DND-41 (cell line): Measurements from ENCODE around the gene UGT1A4.

Source experiments
- ATAC-seq: fragments of 200-7000 bp; cut with Tn5 transposase; 3 replicates; pipeline ENCODE4 v1.9.1; 2021; ENCODE audit warnings: low read depth; ENCODE audit not compliant: insufficient read depth
- DNase-seq: peaks from one replicate; pipeline ENCODE4 v3.0.0-alpha.2; 2020
- H2AFZ ChIP-seq: 2 replicates; pipeline ENCODE4 v1.6.0; 2012; ENCODE audit warnings: low read depth, low read length
- H3K27ac ChIP-seq: 2 replicates; pipeline ENCODE4 v1.5.1; 2012; ENCODE audit warnings: low read length, inconsistent platforms
- H3K27me3 ChIP-seq: fragments of 200-600 bp; sonication (generic); 2 replicates; pipeline ENCODE4 v1.6.0; 2012; ENCODE audit warnings: low read length, mild to moderate bottlenecking, inconsistent platforms; ENCODE audit not compliant: insufficient read depth, poor library complexity
- H3K36me3 ChIP-seq: 2 replicates; pipeline ENCODE4 v1.5.1; 2012; ENCODE audit warnings: low read length, inconsistent platforms; ENCODE audit not compliant: insufficient read depth
- H3K4me1 ChIP-seq: 2 replicates; pipeline ENCODE4 v1.5.1; 2012; ENCODE audit warnings: mild to moderate bottlenecking, low read length; ENCODE audit not compliant: insufficient read depth
- H3K4me2 ChIP-seq: 2 replicates; pipeline ENCODE4 v1.6.0; 2012; ENCODE audit warnings: mild to moderate bottlenecking, moderate library complexity, low read length, inconsistent platforms; ENCODE audit not compliant: insufficient read depth
- H3K4me3 ChIP-seq, 2 experiments: fragments of 200-600 bp in 1 of 2; shearing (Covaris generic) in 1 of 2; 2 replicates each; pipeline ENCODE4 v1.5.1; 2012 to 2016; ENCODE audit warnings: inconsistent platforms in 2 of 2, low read length in 2 of 2, mild to moderate bottlenecking in 2 of 2, low read depth in 1 of 2, moderate library complexity in 1 of 2
- H3K79me2 ChIP-seq: 2 replicates; pipeline ENCODE4 v1.6.0; 2012; ENCODE audit warnings: low read length, inconsistent platforms; ENCODE audit not compliant: insufficient read depth
- H3K9ac ChIP-seq: 2 replicates; pipeline ENCODE4 v1.6.0; 2012; ENCODE audit warnings: low read depth, mild to moderate bottlenecking, inconsistent platforms, low read length, moderate library complexity
- H3K9me3 ChIP-seq: 2 replicates; pipeline ENCODE4 v1.5.1; 2012; ENCODE audit warnings: low read length, moderate library complexity, mild to moderate bottlenecking, inconsistent platforms; ENCODE audit not compliant: insufficient read depth, severe bottlenecking
- H4K20me1 ChIP-seq: 2 replicates; pipeline ENCODE4 v1.6.0; 2012; ENCODE audit warnings: low read length; ENCODE audit not compliant: insufficient read depth
- EZH2 ChIP-seq: IDR thresholded peaks from 3 replicates; pipeline ENCODE4 v1.6.1; 2012; ENCODE audit warnings: borderline replicate concordance, low read depth, mild to moderate bottlenecking, moderate library complexity, low read length, inconsistent platforms; ENCODE audit not compliant: severe bottlenecking
- TF ChIP-seq, protein P1 (sequence below): IDR thresholded peaks from 2 replicates; pipeline ENCODE4 v1.5.1; 2012; ENCODE audit warnings: borderline replicate concordance, low read length, moderate library complexity, mild to moderate bottlenecking; ENCODE audit not compliant: poor library complexity, severe bottlenecking; ENCODE audit errors: extremely low read depth

The UGT1A4 gene

DNA sequence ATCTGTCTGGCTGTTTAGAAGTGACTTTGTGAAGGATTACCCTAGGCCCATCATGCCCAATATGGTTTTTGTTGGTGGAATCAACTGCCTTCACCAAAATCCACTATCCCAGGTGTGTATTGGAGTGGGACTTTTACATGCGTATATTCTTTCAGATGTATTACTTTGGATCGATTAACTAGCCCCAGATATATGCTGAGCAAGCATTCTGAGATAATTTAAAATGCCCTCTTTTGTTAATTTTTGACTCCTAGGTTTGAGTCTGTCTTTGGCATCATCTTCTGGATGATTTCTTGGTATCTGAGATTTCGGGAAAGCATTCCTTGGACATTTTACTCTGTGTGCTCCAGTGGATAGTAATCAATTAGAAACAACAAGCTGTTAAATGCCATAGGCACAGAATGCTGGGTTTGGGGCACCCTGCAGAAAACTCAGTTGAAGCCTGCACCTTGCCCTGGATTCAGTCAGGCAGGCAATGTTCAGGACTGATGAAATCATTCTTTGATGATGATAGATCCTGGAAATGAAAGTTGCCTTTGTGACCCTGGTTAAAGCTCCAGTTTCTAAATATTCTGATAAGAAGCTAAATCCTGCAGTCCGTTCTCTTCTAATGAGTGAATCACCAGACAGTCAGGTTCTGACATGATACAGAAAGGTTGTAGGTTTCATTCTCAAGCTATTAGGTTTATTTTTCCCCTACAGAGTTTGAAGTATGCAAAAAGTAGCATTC is 42.7 kb downstream of the UGT1A4 start:
- no peak overlapping the region for H3K27ac ChIP-seq
- H3K4me3 ChIP-seq: no peak overlapping the region
- H3K9me3 ChIP-seq: no peaks in the 10 kb centered on the region
- H3K79me2 ChIP-seq: no peaks in the 10 kb centered on the region
- ATAC-seq (no peak), DNase-seq (no peak)
- no peak overlapping the region for H3K9ac ChIP-seq
- no peak overlapping the region for H3K4me2 ChIP-seq
- no peaks in the 10 kb centered on the region for H3K4me1 ChIP-seq
- no peak overlapping the region for H2AFZ ChIP-seq
- TF ChIP-seq, protein P1, sequence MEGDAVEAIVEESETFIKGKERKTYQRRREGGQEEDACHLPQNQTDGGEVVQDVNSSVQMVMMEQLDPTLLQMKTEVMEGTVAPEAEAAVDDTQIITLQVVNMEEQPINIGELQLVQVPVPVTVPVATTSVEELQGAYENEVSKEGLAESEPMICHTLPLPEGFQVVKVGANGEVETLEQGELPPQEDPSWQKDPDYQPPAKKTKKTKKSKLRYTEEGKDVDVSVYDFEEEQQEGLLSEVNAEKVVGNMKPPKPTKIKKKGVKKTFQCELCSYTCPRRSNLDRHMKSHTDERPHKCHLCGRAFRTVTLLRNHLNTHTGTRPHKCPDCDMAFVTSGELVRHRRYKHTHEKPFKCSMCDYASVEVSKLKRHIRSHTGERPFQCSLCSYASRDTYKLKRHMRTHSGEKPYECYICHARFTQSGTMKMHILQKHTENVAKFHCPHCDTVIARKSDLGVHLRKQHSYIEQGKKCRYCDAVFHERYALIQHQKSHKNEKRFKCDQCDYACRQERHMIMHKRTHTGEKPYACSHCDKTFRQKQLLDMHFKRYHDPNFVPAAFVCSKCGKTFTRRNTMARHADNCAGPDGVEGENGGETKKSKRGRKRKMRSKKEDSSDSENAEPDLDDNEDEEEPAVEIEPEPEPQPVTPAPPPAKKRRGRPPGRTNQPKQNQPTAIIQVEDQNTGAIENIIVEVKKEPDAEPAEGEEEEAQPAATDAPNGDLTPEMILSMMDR: no peak
- no peak for TF ChIP-seq EZH2
- H3K36me3 ChIP-seq: no peaks in the 10 kb centered on the region
- H3K27me3 ChIP-seq: peaks cover 10% of the 10 kb centered on the region
- H4K20me1 ChIP-seq: no peaks in the 10 kb centered on the region

DNA sequence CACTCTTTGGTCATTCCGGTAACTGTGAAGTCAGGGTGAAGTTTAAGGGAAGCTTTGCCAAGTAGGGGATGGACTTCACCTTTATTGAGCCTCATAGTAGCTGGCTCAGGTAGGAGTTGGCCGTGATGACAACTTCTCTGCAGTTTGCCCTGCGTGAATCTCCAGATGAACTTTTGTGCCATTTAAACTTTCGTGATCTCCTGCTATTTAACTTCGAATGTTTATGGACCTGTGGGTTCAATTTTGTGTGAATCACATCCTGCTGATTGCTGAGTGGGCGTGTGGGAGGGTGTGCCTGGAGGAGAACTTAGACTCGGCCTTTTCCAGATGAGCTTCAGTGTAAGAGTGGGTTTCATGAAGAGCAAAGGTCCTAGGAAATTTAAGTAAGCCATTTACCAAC is 45.7 kb downstream of the UGT1A4 start:
- Histone ChIP-seq H3K79me2 (no peaks in the 10 kb centered on the region), H3K27ac (no peak overlapping the region), H3K4me3 (no peak overlapping the region), H3K36me3 (no peaks in the 10 kb centered on the region), H3K4me1 (no peaks in the 10 kb centered on the region), H4K20me1 (no peaks in the 10 kb centered on the region), H3K9me3 (no peaks in the 10 kb centered on the region), H3K9ac (no peak overlapping the region), H2AFZ (no peak overlapping the region), H3K4me2 (no peak overlapping the region), H3K27me3 (peaks cover 10% of the 10 kb centered on the region)
- ATAC-seq (no peak), DNase-seq (no peak)
- TF ChIP-seq EZH2: no peak
- TF ChIP-seq, protein P1: no peak

DNA sequence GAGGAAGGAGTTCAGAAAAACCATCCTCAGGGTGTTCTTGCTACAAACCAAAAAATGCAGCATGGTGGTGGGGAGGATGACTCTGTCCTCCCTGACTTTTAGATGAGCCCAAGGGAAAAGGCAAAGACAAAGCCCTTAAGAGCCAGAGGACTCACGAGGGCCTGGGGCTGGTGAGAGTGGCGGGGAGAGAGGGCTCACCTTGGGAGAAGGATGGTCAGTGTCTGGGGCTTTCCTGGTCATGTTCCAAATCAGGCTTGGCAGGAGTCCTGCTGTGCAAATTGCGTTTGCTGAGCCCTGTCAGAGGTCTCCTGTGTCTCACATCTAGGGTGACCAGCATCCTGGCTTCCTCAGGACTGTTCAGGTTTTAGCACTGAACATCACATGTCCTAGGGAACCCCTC is 46.2 kb downstream of the UGT1A4 start:
- Histone ChIP-seq H3K9me3 (no peaks in the 10 kb centered on the region), H3K4me3 (no peak overlapping the region), H3K4me1 (no peaks in the 10 kb centered on the region), H3K4me2 (no peak overlapping the region), H3K9ac (no peak overlapping the region), H3K27me3 (peaks cover 10% of the 10 kb centered on the region), H2AFZ (no peak overlapping the region), H3K27ac (no peak overlapping the region), H3K36me3 (no peaks in the 10 kb centered on the region), H4K20me1 (no peaks in the 10 kb centered on the region), H3K79me2 (no peaks in the 10 kb centered on the region)
- ATAC-seq (no peak), DNase-seq (no peak)
- TF ChIP-seq, protein P1: no peak
- TF ChIP-seq EZH2: no peak

DNA sequence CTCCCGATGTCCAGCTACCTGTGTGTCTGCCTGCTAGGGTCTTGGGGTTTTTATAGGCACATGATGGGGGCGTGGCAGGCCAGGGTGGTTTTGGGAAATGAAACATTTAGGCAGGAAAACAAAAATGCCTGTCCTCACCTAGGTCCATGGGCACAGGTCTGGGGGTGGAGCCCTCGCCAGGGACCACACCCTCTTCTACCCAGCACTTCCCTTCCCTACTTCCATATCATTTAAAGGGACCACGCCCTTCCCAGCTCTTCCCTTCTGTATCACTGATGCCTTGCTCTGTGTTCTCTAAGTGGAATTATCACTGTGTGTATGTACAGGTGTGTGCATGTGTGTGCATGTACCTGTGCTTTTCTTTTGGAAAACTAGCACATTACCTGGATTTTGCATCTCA is 47.9 kb downstream of the UGT1A4 start:
- ATAC-seq (no peak), DNase-seq (no peak)
- Histone ChIP-seq H3K4me3 (no peak overlapping the region), H3K27me3 (peaks cover 7% of the 10 kb centered on the region), H4K20me1 (no peaks in the 10 kb centered on the region), H3K27ac (no peak overlapping the region), H3K36me3 (no peaks in the 10 kb centered on the region), H2AFZ (no peak overlapping the region), H3K4me1 (no peaks in the 10 kb centered on the region), H3K79me2 (no peaks in the 10 kb centered on the region), H3K9me3 (no peaks in the 10 kb centered on the region), H3K9ac (no peak overlapping the region), H3K4me2 (no peak overlapping the region)
- TF ChIP-seq, protein P1: no peak
- TF ChIP-seq EZH2: no peak
